HepG2 (cell line): Measurements from ENCODE around the gene ZDHHC21. TPM values are rescaled to one million over a fixed set of nuclear protein-coding genes. Genes with fewer than 3 reads are reported as not detected.

Source experiments
- ADNP ChIP-seq: sonication (generic); formaldehyde crosslinking; IDR thresholded peaks from 2 replicates; pipeline ENCODE4 v1.4.0; 2020; ENCODE audit warnings: missing genetic modification reagents
- ATM ChIP-seq: fragments of 450-650 bp; IDR thresholded peaks from 2 replicates; pipeline ENCODE4 v1.7.1; 2017; ENCODE audit warnings: mild to moderate bottlenecking, borderline replicate concordance
- ESRRA ChIP-seq: sonication (generic); formaldehyde crosslinking; IDR thresholded peaks from 2 replicates; pipeline ENCODE4 v1.5.1; 2020; ENCODE audit warnings: mild to moderate bottlenecking, low read depth, missing genetic modification reagents
- FOXP1 ChIP-seq, 2 experiments: fragments of 450-650 bp in 1 of 2; IDR thresholded peaks; 2 replicates each; pipeline ENCODE4 v1.6.1; 2017 to 2018; ENCODE audit warnings: antibody characterized with exemption in 1 of 2
- HCFC1 ChIP-seq: fragments of 150-350 bp; IDR thresholded peaks from 2 replicates; pipeline ENCODE4 v1.6.1; 2014; ENCODE audit warnings: low read depth, low read length
- HNRNPK ChIP-seq: fragments of 200-400 bp; formaldehyde crosslinking; IDR thresholded peaks from 2 replicates; pipeline ENCODE4 v1.6.1; 2018; ENCODE audit warnings: low read length, low read depth, moderate library complexity, mild to moderate bottlenecking; ENCODE audit not compliant: poor library complexity, severe bottlenecking
- KDM1A ChIP-seq: IDR thresholded peaks from 2 replicates; pipeline ENCODE4 v1.6.1; 2016; ENCODE audit warnings: missing compliant biosample characterization
- MEF2D ChIP-seq: sonication (generic); formaldehyde crosslinking; IDR thresholded peaks from 2 replicates; pipeline ENCODE4 v1.5.1; 2020; ENCODE audit warnings: mild to moderate bottlenecking, missing genetic modification reagents
- MTA3 ChIP-seq: sonication (generic); formaldehyde crosslinking; IDR thresholded peaks from 2 replicates; pipeline ENCODE4 v1.4.0; 2020; ENCODE audit warnings: missing genetic modification reagents
- MXD4 ChIP-seq: IDR thresholded peaks from 2 replicates; pipeline ENCODE4 v1.6.1; 2016; ENCODE audit warnings: mild to moderate bottlenecking, missing biosample characterization, missing genetic modification reagents
- PLSCR1 ChIP-seq: sonication (generic); formaldehyde crosslinking; IDR thresholded peaks from 2 replicates; pipeline ENCODE4 v1.5.0; 2020; ENCODE audit warnings: missing genetic modification reagents, mild to moderate bottlenecking, borderline replicate concordance
- PRDM4 ChIP-seq: sonication (generic); formaldehyde crosslinking; IDR thresholded peaks from 2 replicates; pipeline ENCODE4 v1.9.0; 2021; ENCODE audit warnings: missing genetic modification reagents, borderline replicate concordance
- SCMH1 ChIP-seq: sonication (generic); formaldehyde crosslinking; IDR thresholded peaks from 2 replicates; pipeline ENCODE4 v1.9.0; 2021; ENCODE audit warnings: missing genetic modification reagents, mild to moderate bottlenecking, borderline replicate concordance
- SIN3B ChIP-seq: fragments of 150-350 bp; IDR thresholded peaks from 2 replicates; pipeline ENCODE4 v1.6.1; 2014; ENCODE audit warnings: low read length
- ZBTB25 ChIP-seq: IDR thresholded peaks from 2 replicates; pipeline ENCODE4 v1.6.1; 2018; ENCODE audit warnings: missing genetic modification reagents
- ZC3H4 ChIP-seq: sonication (generic); formaldehyde crosslinking; IDR thresholded peaks from 2 replicates; pipeline ENCODE4 v1.4.0; 2020; ENCODE audit warnings: missing genetic modification reagents, borderline replicate concordance
- ZFP36L2 ChIP-seq: sonication (generic); formaldehyde crosslinking; IDR thresholded peaks from 2 replicates; pipeline ENCODE4 v1.4.0; 2020; ENCODE audit warnings: missing genetic modification reagents
- ZNF12 ChIP-seq: sonication (generic); formaldehyde crosslinking; IDR thresholded peaks from 2 replicates; pipeline ENCODE4 v1.5.0; 2020; ENCODE audit warnings: missing genetic modification reagents
- ZNF138 ChIP-seq: sonication (generic); formaldehyde crosslinking; IDR thresholded peaks from 2 replicates; pipeline ENCODE4 v1.5.0; 2020; ENCODE audit warnings: mild to moderate bottlenecking, low read depth, missing genetic modification reagents
- ZNF660 ChIP-seq: sonication (generic); formaldehyde crosslinking; IDR thresholded peaks from 2 replicates; pipeline ENCODE4 v1.5.1; 2020; ENCODE audit warnings: mild to moderate bottlenecking, low read depth, missing genetic modification reagents, borderline replicate concordance
- ZNF747 ChIP-seq: sonication (generic); formaldehyde crosslinking; IDR thresholded peaks from 2 replicates; pipeline ENCODE4 v1.8.1; 2023; ENCODE audit warnings: missing genetic modification reagents, mild to moderate bottlenecking, borderline replicate concordance
- ZNF768 ChIP-seq: sonication (generic); formaldehyde crosslinking; IDR thresholded peaks from 2 replicates; pipeline ENCODE4 v1.4.0; 2020; ENCODE audit warnings: missing genetic modification reagents
- ZNF790 ChIP-seq: sonication (generic); formaldehyde crosslinking; IDR thresholded peaks from 2 replicates; pipeline ENCODE4 v1.8.0; 2022; ENCODE audit warnings: missing genetic modification reagents, mild to moderate bottlenecking, borderline replicate concordance
- ZNF883 ChIP-seq: sonication (generic); formaldehyde crosslinking; IDR thresholded peaks from 2 replicates; pipeline ENCODE4 v1.5.1; 2020; ENCODE audit warnings: mild to moderate bottlenecking, missing genetic modification reagents; ENCODE audit errors: not compliant biosample characterization
- polyA plus RNA-seq, 8 experiments: library from polyadenylated mRNA; depleted of rRNA in 3 of 8; stranded (reverse) in 7 of 8; unstranded in 1 of 8; fragments of >200 nt; fragmentation: Illumina TruSeq in 4 of 8; extraction: Trizol in 4 of 8; gene quantifications; 2 replicates each; pipeline versions ENCODE4 v1.2.1 to v1.2.3, GENCODE V29; 2011 to 2016; ENCODE audit warnings: low read depth in 4 of 8, missing spikeins in 1 of 8, mixed read lengths in 1 of 8; ENCODE audit not compliant: insufficient read depth in 1 of 8
- total RNA-seq, 5 experiments: library from RNA; depleted of rRNA; stranded (reverse); fragments of >200 nt; fragmentation: Illumina TruSeq; extraction: Trizol; gene quantifications; 2 replicates each; pipeline ENCODE4 v1.2.3, GENCODE V29; 2016; ENCODE audit warnings: low read depth in 1 of 5
- TF ChIP-seq, protein P1 (sequence below): sonication (generic); formaldehyde crosslinking; IDR thresholded peaks from 2 replicates; pipeline ENCODE4 v1.4.0; 2020; ENCODE audit warnings: missing genetic modification reagents

Gene ZDHHC21
- total and polyA plus RNA-seq, 2 of the 13 experiments (the other 11 are each of a cell fraction or from before 2014, with no cell fraction given): 2.4 to 3.7 TPM

GRCh38 chr9:14693251-14693861 lies at the start of gene ZDHHC21 (continued):
- TF ChIP-seq ZNF883: no peak
- TF ChIP-seq MXD4 (CRISPR knock-in tag): 0 out of 2 replicates have a peak, but pooled peaks have one; percentile 43
- no peak for TF ChIP-seq MEF2D (CRISPR knock-in tag)
- no peak for TF ChIP-seq SIN3B
- TF ChIP-seq ZNF768: peak; percentile 64
- peak; percentile 98 for TF ChIP-seq HNRNPK
- no peak for TF ChIP-seq FOXP1 (IDR thresholded peaks at IDR 0.05)
- no peak for TF ChIP-seq FOXP1 (CRISPR knock-in tag; IDR thresholded peaks at IDR 0.05)
- no peak for TF ChIP-seq ESRRA
- no peak for TF ChIP-seq SCMH1 (CRISPR knock-in tag)
- no peak for TF ChIP-seq ZFP36L2
- TF ChIP-seq PLSCR1 (CRISPR knock-in tag): no peak
- TF ChIP-seq, protein P1, sequence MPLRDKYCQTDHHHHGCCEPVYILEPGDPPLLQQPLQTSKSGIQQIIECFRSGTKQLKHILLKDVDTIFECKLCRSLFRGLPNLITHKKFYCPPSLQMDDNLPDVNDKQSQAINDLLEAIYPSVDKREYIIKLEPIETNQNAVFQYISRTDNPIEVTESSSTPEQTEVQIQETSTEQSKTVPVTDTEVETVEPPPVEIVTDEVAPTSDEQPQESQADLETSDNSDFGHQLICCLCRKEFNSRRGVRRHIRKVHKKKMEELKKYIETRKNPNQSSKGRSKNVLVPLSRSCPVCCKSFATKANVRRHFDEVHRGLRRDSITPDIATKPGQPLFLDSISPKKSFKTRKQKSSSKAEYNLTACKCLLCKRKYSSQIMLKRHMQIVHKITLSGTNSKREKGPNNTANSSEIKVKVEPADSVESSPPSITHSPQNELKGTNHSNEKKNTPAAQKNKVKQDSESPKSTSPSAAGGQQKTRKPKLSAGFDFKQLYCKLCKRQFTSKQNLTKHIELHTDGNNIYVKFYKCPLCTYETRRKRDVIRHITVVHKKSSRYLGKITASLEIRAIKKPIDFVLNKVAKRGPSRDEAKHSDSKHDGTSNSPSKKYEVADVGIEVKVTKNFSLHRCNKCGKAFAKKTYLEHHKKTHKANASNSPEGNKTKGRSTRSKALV: peak; percentile 72; the same call in 1 of the 2 replicates
- no peak for TF ChIP-seq KDM1A (CRISPR knock-in tag)
- peak; percentile 37; the same call in 1 of the 2 replicates for TF ChIP-seq ZNF12 (CRISPR knock-in tag)
- TF ChIP-seq ZNF790: peak; percentile 67; the same call in 1 of the 2 replicates
- TF ChIP-seq ADNP (CRISPR knock-in tag): no peak
- no peak for TF ChIP-seq ATM
- TF ChIP-seq ZNF660 (CRISPR knock-in tag): no peak
- TF ChIP-seq PRDM4 (CRISPR knock-in tag): no peak
- TF ChIP-seq ZBTB25 (CRISPR knock-in tag): peak; percentile 58
- TF ChIP-seq MTA3 (CRISPR knock-in tag): no peak
- peak; percentile 64; the same call in 1 of the 2 replicates for TF ChIP-seq ZNF138 (CRISPR knock-in tag)
- TF ChIP-seq HCFC1: no peak
- TF ChIP-seq ZNF747 (CRISPR knock-in tag): peak; percentile 86; the same call in 1 of the 2 replicates
- TF ChIP-seq ZC3H4: no peak
